K562 (cell line): Measurements from ENCODE around the gene SDR42E2.

Source experiments
- BRCA1 ChIP-seq, 2 experiments: fragments of 450-650 bp in 1 of 2; sonication (generic) in 1 of 2; formaldehyde crosslinking in 1 of 2; IDR thresholded peaks; 2 replicates each; pipeline versions ENCODE4 v1.5.0 to v1.6.1; 2017 to 2020; ENCODE audit warnings: mild to moderate bottlenecking in 1 of 2, missing genetic modification reagents in 1 of 2
- FOS ChIP-seq: IDR thresholded peaks from 3 replicates; pipeline ENCODE4 v1.6.1; 2011; ENCODE audit not compliant: insufficient read length; ENCODE audit errors: extremely low read depth
- POLR2A ChIP-seq: fragments of 450-650 bp; conservative IDR thresholded peaks from 2 replicates; pipeline ENCODE4 v1.6.1; 2016

GRCh38 chr16:22152316-22152715 lies 10.0 kb upstream of the SDR42E2 start:
- TF ChIP-seq POLR2A (no peak), FOS (no peak), BRCA1 (IDR thresholded peaks at IDR 0.05) (no peak), BRCA1 (CRISPR knock-in tag; IDR thresholded peaks at IDR 0.05) (no peak)
